NCI-H1417 (cell line): Measurements from ENCODE around the gene ZBTB4.

Experiments used
- DNase-seq, 3 experiments: peaks; one replicate each; lab custom pipeline; 2025; lab: John Stamatoyannopoulos, UW

ZBTB4 gene, protein sequence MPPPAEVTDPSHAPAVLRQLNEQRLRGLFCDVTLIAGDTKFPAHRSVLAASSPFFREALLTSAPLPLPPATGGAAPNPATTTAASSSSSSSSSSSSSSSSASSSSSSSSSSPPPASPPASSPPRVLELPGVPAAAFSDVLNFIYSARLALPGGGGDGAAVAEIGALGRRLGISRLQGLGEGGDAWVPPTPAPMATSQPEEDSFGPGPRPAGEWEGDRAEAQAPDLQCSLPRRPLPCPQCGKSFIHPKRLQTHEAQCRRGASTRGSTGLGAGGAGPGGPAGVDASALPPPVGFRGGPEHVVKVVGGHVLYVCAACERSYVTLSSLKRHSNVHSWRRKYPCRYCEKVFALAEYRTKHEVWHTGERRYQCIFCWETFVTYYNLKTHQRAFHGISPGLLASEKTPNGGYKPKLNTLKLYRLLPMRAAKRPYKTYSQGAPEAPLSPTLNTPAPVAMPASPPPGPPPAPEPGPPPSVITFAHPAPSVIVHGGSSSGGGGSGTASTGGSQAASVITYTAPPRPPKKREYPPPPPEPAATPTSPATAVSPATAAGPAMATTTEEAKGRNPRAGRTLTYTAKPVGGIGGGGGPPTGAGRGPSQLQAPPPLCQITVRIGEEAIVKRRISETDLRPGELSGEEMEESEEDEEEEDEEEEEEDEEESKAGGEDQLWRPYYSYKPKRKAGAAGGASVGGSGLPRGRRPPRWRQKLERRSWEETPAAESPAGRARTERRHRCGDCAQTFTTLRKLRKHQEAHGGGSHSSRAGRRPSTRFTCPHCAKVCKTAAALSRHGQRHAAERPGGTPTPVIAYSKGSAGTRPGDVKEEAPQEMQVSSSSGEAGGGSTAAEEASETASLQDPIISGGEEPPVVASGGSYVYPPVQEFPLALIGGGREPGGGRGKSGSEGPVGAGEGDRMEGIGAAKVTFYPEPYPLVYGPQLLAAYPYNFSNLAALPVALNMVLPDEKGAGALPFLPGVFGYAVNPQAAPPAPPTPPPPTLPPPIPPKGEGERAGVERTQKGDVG

DNA sequence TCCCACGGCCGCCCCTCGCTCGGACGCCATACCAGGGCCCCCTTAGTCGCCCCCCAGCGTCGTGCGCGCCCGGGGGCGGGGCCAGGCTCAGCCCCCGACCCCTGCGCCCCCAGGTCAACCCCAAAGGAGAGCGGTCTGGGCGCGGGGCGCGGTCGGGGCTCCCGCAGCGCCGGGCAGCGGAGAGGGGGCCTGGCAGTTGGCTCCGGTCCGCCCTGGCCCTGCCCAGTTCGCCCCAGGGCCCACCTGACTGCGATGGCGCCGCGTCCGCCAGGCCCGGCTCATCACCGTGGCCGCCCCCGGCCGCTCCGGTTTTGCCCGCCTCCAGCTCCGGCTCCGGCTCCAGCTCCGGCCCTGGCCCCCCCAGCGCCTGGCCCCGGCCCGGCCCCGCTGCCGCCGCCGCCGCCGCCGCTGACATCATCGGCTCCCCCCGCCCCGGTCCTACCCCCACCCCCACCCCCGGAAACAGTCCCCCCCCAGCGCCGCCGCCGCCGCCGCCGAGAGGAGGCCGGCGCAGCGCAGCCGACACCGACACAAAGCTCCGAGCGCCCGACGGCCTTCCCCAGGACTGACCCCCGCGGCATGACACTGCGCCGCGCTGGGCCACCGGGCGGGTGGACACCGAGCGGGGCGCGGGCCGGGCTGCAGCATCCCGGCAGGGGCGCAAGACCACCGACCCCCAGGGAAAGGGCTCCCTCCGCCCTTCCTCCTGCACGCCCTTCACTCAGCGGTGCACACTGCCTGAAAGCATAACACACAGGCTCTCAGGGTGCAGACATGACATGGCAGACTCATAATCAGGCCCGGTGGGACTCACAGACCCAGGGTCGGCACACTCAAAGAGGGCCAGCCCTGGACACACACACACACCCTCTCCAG is at the start of gene ZBTB4:
TSS of gene ZBTB4 (minus strand) at position 419 of the 876 bp plus-strand sequence. CDS start 12,830 bp downstream, outside the sequence.
- DNase-seq, result peak; percentile 3 to 57 (median 53)

DNA sequence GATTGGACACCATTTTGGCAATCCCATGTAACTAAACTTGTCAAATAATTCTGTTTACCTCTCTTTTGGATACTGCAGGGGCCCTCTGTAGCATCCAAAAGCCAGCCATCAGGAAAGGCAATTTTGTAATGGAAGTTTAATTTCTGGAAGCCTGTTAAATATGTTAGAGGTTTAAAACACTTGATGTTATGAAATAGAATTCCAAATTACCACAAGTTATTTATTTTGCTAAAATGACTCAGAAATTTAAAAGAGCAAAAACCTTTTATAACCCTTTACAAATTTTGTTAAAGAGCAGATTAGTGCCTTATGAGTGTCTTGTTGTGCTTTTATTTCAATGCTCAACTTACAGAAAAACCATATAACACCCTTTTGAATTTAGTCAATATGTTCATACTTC is 49.4 kb upstream of the ZBTB4 start:
- no peak for DNase-seq

DNA sequence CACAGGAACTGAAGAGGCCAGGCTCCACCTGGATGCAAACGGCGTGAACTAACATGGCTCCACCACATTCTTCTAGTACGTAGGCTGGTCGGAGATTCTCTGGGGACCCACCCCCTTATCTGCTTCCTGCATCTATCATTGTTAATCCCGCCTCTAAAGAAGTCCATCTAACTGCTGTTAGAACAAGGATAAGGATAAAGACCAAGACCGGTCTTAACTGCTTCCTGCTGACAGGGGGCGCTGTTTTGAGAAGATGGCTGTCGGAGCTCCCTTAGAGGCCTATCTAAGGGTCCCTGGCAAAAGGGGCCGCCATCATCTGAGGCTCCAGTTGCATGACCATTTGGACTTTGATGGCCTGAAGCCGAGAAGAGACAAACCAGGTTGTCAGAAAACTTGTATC is 43.6 kb upstream of the ZBTB4 start:
- DNase-seq, result peak in 1 of 3 experiments; percentile 0

DNA sequence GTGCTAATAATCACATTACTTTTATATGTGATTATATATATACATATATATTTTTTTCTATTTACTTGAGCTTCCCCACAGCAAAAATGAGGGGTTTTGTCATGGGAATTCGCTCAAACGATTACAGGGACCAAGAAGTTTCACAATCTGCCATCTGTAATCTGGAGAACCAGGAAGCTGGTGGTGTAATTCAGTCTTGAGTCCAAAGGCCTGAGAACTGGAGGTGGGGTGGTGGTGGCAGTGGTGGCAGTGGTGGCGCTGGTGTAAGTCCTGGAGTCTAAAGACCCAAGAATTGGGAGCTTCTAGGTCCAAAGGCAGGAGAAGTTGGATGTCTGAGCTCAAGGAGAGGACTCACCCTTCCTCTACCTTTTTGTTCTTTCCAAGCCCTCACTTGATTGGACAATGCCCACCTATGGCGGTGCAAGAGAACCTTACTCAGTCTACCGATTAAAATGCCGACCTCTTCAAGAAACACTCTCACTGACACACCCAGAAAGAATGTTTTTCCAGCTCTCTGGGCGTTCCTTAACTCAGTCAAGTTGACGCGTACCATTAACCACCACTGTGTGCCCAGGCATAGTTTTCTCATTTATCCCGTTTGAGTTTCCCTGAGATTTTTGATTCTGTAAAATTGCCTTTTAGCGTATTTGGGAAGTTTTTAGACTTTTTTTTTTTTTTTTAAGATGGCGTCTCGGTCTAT is 36.6 kb upstream of the ZBTB4 start:
- no peak for DNase-seq

DNA sequence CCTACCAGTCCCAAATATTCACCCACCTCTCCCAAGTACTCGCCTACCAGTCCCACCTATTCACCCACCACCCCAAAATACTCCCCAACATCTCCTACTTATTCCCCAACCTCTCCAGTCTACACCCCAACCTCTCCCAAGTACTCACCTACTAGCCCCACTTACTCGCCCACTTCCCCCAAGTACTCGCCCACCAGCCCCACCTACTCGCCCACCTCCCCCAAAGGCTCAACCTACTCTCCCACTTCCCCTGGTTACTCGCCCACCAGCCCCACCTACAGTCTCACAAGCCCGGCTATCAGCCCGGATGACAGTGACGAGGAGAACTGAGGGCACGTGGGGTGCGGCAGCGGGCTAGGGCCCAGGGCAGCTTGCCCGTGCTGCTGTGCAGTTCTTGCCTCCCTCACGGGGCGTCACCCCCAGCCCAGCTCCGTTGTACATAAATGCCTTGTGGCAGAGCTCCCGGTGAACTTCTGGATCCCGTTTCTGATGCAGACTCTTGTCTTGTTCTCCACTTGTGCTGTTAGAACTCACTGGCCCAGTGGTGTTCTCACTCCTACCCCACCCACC is 34.5 kb upstream of the ZBTB4 start:
- DNase-seq, result no peak

DNA sequence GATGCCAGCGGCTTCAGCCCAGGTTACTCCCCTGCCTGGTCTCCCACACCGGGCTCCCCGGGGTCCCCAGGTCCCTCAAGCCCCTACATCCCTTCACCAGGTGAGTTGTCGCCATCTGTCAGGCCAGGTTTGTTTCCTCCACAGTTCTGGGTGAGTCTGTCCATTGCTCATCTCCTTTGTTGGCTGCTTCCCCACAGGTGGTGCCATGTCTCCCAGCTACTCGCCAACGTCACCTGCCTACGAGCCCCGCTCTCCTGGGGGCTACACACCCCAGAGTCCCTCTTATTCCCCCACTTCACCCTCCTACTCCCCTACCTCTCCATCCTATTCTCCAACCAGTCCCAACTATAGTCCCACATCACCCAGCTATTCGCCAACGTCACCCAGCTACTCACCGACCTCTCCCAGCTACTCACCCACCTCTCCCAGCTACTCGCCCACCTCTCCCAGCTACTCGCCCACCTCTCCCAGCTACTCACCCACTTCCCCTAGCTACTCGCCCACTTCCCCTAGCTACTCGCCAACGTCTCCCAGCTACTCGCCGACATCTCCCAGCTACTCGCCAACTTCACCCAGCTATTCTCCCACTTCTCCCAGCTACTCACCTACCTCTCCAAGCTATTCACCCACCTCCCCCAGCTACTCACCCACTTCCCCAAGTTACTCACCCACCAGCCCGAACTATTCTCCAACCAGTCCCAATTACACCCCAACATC is 33.6 kb upstream of the ZBTB4 start:
- no peak for DNase-seq

DNA sequence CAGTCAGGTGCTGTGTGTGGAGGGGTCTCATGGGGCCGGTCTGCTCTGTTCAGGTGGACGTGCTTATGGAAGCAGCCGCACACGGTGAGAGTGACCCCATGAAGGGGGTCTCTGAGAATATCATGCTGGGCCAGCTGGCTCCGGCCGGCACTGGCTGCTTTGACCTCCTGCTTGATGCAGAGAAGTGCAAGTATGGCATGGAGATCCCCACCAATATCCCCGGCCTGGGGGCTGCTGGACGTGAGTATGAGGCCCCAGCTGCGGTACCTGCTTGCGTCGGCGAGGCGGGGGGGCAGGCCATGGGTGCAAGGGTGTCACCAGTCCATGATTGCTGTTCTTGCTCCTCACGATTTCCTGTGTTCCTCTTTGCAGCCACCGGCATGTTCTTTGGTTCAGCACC is 32.7 kb upstream of the ZBTB4 start:
- no peak for DNase-seq

DNA sequence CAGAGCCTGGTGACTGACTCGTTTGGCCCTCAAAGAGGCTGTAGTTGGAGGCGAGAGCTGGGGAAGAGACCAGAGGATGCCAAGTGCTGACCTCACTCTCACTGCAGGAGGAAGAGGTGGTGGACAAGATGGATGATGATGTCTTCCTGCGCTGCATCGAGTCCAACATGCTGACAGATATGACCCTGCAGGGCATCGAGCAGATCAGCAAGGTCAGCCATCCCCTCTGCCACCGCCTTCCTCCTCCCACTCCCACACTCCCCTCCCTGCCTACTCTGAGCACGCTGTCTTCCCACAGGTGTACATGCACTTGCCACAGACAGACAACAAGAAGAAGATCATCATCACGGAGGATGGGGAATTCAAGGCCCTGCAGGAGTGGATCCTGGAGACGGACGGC is 31.7 kb upstream of the ZBTB4 start:
- no peak for DNase-seq

DNA sequence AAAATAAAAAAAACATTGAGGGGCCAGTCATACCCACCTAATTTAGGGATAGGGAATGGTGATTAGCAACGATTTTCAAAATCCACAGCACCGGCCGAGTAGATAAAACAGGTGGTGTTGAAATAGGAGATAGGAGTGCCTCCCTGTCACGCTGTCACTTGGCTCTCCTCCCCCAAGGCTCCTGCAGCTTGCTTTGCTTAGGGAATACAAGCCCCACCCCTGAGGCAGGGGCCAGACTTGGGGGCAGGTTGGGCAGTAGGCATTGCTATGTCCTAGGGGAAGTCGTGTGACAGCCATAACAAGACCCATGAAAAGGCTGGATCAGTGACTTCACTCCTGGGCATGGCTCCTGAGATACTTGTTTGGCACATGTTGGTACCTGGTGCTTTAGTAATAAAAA is 30.5 kb upstream of the ZBTB4 start:
- no peak for DNase-seq

DNA sequence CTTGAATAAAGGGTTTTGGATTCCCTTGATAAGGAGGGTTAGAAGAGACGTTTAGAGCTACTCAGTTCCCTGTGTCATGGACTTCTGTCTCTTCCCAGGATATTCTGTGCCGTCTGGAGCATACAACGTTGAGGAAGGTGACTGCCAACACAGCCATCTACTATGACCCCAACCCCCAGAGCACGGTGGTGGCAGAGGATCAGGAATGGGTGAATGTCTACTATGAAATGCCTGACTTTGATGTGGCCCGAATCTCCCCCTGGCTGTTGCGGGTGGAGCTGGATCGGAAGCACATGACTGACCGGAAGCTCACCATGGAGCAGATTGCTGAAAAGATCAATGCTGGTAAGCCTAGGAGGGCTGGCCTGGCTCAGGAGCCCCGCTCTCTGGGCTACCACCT is 29.4 kb upstream of the ZBTB4 start:
- DNase-seq, result no peak

DNA sequence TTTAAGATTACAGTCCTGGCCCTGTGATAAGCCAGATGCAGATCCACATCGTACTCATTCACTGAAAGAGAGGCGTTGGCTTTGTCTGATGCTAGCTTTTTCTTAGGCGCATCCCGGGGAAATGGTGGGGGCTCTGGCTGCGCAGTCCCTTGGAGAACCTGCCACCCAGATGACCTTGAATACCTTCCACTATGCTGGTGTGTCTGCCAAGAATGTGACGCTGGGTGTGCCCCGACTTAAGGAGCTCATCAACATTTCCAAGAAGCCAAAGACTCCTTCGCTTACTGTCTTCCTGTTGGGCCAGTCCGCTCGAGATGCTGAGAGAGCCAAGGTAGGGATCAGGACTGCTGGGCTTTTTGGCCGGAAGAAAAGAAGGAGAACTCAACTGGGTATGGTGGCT is 28.7 kb upstream of the ZBTB4 start:
- DNase-seq, result no peak

DNA sequence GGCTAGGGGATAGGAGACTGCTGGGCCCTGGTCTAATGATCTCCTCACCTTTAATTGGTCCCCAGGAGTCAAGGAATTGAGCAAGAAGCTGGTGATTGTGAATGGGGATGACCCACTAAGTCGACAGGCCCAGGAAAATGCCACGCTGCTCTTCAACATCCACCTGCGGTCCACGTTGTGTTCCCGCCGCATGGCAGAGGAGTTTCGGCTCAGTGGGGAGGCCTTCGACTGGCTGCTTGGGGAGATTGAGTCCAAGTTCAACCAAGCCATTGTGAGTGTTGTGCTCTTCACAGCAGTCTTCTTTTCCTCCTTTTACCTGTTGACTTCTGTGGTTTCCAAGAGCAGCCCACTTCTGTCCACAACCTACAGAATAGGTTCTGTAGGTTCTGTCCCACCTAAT is 24.1 kb upstream of the ZBTB4 start:
- no peak for DNase-seq

DNA sequence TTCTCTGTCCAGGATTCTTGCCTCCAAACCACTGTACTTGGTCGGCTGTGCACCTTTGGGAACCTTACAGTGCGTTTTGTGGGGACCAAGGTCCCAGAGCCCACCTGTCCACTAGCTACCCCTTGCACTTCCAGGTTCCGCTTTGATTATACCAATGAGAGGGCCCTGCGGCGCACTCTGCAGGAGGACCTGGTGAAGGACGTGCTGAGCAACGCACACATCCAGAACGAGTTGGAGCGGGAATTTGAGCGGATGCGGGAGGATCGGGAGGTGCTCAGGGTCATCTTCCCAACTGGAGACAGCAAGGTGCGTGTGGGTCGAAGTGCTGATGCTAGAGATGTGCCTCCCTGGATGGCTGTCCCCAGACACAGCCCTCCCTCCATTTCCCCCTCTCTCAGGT is 23.6 kb upstream of the ZBTB4 start:
- DNase-seq, result peak in 1 of 3 experiments; percentile 1

DNA sequence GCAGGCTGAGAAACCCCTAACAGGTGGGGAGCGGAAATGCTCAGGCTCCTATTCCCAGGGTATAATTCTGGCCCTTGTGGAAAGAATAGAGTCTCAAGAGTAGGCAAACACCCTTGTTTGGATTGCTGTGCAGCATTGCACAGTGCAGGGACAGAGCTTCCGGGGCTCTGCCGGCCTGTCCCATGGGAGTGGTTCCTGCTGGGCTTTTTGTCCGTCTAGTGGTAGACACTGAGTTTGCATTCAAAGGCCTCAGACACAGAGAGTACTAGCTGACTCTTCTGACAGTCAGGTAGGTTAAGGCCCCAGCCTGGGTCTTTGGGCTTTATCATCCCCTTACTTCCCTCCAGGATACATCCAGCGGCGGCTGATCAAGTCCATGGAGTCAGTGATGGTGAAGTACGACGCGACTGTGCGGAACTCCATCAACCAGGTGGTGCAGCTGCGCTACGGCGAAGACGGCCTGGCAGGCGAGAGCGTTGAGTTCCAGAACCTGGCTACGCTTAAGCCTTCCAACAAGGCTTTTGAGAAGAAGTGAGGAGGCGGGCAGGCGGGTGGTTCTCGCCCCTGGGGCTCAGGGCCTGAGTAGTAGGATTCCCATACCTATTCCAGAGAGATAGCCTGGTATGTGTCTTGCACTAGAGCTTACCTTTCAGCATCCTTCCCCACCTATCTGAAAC is 22.9 kb upstream of the ZBTB4 start:
- DNase-seq, result no peak

DNA sequence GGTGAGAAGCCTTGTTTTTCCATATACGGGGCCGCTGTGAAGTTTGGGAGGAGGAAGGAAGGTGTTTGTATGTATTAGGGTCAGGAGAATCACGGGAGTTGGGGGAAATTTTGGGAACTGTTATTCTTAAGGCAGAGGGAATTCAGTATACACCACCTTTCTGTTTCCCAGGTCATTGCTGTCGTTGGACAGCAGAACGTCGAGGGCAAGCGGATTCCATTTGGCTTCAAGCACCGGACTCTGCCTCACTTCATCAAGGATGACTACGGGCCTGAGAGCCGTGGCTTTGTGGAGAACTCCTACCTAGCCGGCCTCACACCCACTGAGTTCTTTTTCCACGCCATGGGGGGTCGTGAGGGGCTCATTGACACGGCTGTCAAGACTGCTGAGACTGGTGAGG is 22.3 kb upstream of the ZBTB4 start:
- no peak for DNase-seq

DNA sequence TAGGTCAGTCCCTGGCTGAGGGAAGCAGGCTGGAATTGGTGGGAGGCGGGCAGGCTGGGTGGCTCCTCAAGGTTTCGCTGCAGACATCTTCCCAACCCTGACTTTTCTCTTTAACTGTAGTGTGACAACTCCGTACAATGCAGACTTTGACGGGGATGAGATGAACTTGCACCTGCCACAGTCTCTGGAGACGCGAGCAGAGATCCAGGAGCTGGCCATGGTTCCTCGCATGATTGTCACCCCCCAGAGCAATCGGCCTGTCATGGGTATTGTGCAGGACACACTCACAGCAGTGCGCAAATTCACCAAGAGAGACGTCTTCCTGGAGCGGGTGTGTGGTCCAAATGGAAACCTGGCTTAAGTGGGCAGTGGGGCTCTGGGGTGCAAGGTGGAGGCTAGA is 19.7 kb upstream of the ZBTB4 start:
- DNase-seq, result no peak

DNA sequence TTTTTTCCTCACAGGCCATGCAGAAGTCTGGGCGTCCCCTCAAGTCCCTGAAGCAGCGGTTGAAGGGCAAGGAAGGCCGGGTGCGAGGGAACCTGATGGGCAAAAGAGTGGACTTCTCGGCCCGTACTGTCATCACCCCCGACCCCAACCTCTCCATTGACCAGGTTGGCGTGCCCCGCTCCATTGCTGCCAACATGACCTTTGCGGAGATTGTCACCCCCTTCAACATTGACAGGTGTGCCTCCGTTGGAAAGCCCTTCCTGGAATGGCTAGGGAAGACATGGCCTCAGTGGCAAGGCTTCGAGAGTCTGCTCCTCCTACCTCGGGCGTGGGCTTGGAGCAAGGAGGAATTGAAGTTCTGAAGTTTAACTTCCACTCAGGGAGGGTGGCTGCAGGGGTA is 18.2 kb upstream of the ZBTB4 start:
- DNase-seq, result no peak

DNA sequence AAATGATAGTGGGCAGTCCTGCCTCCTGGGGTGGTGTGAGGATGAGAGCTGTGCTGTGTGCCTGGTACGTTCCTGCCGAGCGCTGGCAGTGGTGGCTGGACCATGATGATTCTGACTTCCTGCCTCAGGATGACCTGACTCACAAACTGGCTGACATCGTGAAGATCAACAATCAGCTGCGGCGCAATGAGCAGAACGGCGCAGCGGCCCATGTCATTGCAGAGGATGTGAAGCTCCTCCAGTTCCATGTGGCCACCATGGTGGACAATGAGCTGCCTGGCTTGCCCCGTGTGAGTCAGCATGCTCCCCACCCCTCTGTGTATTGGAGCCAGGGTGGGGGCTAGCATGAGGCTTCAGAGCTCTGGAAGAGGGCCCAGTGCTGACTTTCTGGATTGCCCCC is 17.8 kb upstream of the ZBTB4 start:
- DNase-seq, result no peak

DNA sequence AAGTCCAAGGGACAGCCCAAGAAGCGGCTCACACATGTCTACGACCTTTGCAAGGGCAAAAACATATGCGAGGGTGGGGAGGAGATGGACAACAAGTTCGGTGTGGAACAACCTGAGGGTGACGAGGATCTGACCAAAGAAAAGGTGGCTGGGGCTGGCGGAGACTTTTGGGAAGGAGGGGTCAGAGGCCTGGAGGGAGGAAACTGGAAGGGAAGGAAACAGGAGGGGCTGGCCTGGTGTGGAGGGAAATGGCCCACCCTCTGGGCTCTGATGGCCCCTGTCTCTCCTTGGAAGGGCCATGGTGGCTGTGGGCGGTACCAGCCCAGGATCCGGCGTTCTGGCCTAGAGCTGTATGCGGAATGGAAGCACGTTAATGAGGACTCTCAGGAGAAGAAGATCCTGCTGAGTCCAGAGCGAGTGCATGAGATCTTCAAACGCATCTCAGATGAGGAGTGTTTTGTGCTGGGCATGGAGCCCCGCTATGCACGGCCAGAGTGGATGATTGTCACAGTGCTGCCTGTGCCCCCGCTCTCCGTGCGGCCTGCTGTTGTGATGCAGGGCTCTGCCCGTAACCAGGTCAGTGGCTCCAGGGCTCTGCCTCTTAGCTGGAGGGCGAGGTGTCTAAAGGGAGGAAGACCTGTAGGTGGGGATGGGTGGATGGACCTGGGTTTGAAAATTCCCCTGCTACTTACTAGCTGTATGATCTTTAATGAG is 17.2 kb upstream of the ZBTB4 start:
- DNase-seq, result no peak
